PC-9 (cell line): ENCODE measurements around the gene NDRG2. TPM values are rescaled to one million over a fixed set of nuclear protein-coding genes. Genes with fewer than 3 reads are reported as not detected.

Experiments used
- BruUV-seq: library from RNA; stranded (reverse); fragments of 400-500 nt; replicated peaks from 2 replicates; lab custom pipeline; 2021; lab: Mats Ljungman, UMichigan
- CTCF ChIA-PET: fragments of 300-600 bp; sonication (Branson Sonifier 250); formaldehyde crosslinking; loops from one replicate; lab custom pipeline; 2022; ENCODE audit warnings: antibody characterized with exemption; lab: Charles Lee
- POLR2A ChIA-PET: fragments of 300-600 bp; sonication (Branson Sonifier 250); formaldehyde crosslinking; loops from one replicate; lab custom pipeline; 2022; ENCODE audit warnings: antibody characterized with exemption; ENCODE audit not compliant: unreplicated experiment; lab: Charles Lee
- DNase-seq, 2 experiments: peaks; one replicate each; pipeline versions ENCODE4 v3.0.0 to v3.0.0-alpha.2; 2015 to 2022; ENCODE audit warnings: mixed read lengths in 1 of 2
- H2AFZ ChIP-seq: fragments of 200-600 bp; sonication (generic); 2 replicates; pipeline ENCODE4 v1.8.1; 2017; ENCODE audit warnings: antibody characterized with exemption
- H3F3A ChIP-seq: fragments of 200-600 bp; sonication (generic); 2 replicates; pipeline ENCODE4 v1.8.1; 2017; ENCODE audit warnings: antibody characterized with exemption, mild to moderate bottlenecking, low read depth; ENCODE audit not compliant: insufficient read depth
- H3K27ac ChIP-seq: fragments of 200-600 bp; sonication (generic); 2 replicates; pipeline ENCODE4 v1.6.1; 2016; ENCODE audit warnings: mixed run types
- H3K27me3 ChIP-seq: fragments of 200-600 bp; sonication (generic); 2 replicates; pipeline ENCODE4 v1.6.1; 2016; ENCODE audit warnings: low read depth, mixed run types; ENCODE audit not compliant: insufficient read depth
- H3K36me3 ChIP-seq: fragments of 200-600 bp; sonication (generic); 2 replicates; pipeline ENCODE4 v1.6.1; 2016; ENCODE audit warnings: low read depth, mixed run types
- H3K4me1 ChIP-seq: fragments of 200-600 bp; sonication (generic); replicated peaks from 2 replicates; pipeline ENCODE4 v1.6.1; 2016; ENCODE audit warnings: mixed run types; ENCODE audit not compliant: insufficient read depth
- H3K4me2 ChIP-seq: fragments of 200-600 bp; sonication (generic); 2 replicates; pipeline ENCODE4 v1.6.1; 2017; ENCODE audit warnings: mixed run types
- H3K4me3 ChIP-seq: fragments of 200-600 bp; sonication (generic); 2 replicates; pipeline ENCODE4 v1.6.1; 2016; ENCODE audit warnings: mixed run types
- H3K79me2 ChIP-seq: fragments of 200-600 bp; sonication (generic); 2 replicates; pipeline ENCODE4 v1.6.1; 2017; ENCODE audit warnings: low read depth, mixed run types
- H3K9me2 ChIP-seq: fragments of 200-600 bp; sonication (generic); 2 replicates; pipeline ENCODE4 v1.8.1; 2017; ENCODE audit warnings: mild to moderate bottlenecking; ENCODE audit not compliant: insufficient read depth
- H3K9me3 ChIP-seq: fragments of 200-600 bp; sonication (generic); 2 replicates; pipeline ENCODE4 v1.8.1; 2016; ENCODE audit warnings: low read depth; ENCODE audit not compliant: insufficient read depth
- H4K20me1 ChIP-seq: fragments of 200-600 bp; sonication (generic); 2 replicates; pipeline ENCODE4 v1.8.1; 2017; ENCODE audit not compliant: insufficient read depth
- EZH2 ChIP-seq: fragments of 200-600 bp; sonication (generic); IDR thresholded peaks from 2 replicates; pipeline ENCODE4 v1.8.0; 2017; ENCODE audit warnings: antibody characterized with exemption, low read depth
- intact Hi-C: fragments of 100-400 bp; cut with micrococcal nuclease; formaldehyde crosslinking; loops from one replicate; pipeline ENCODE4 v1.10.0; 2022; ENCODE audit not compliant: unreplicated experiment
- total RNA-seq: library from RNA; stranded (reverse); gene quantifications from 2 replicates; pipeline ENCODE4 v1.2.3, GENCODE V29; 2021
- TF ChIP-seq, protein P1 (sequence below): fragments of 200-600 bp; sonication (generic); conservative IDR thresholded peaks from 2 replicates; pipeline ENCODE4 v1.6.1; 2017; ENCODE audit warnings: mixed run types, antibody characterized with exemption, mild to moderate bottlenecking, moderate library complexity

NDRG2 gene
- total RNA-seq, 1 experiment from 2014 or later, result 12.2 TPM

- no peak for DNase-seq
- no peaks in the 10 kb centered on the region for H3K79me2 ChIP-seq
- no peaks in the 10 kb centered on the region for H3F3A ChIP-seq
- TF ChIP-seq, protein P1, sequence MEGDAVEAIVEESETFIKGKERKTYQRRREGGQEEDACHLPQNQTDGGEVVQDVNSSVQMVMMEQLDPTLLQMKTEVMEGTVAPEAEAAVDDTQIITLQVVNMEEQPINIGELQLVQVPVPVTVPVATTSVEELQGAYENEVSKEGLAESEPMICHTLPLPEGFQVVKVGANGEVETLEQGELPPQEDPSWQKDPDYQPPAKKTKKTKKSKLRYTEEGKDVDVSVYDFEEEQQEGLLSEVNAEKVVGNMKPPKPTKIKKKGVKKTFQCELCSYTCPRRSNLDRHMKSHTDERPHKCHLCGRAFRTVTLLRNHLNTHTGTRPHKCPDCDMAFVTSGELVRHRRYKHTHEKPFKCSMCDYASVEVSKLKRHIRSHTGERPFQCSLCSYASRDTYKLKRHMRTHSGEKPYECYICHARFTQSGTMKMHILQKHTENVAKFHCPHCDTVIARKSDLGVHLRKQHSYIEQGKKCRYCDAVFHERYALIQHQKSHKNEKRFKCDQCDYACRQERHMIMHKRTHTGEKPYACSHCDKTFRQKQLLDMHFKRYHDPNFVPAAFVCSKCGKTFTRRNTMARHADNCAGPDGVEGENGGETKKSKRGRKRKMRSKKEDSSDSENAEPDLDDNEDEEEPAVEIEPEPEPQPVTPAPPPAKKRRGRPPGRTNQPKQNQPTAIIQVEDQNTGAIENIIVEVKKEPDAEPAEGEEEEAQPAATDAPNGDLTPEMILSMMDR, result no peak
- TF ChIP-seq EZH2, result no peak
- no peaks in the 10 kb centered on the region for H3K9me3 ChIP-seq
- BruUV-seq, result no TSS peak
- intact Hi-C loops, result no loop called here
- no peak overlapping the region for H3K4me2 ChIP-seq
- no peaks in the 10 kb centered on the region for H4K20me1 ChIP-seq
- H3K27ac ChIP-seq, result no peak overlapping the region
- no peak overlapping the region for H3K4me3 ChIP-seq
- H3K4me1 ChIP-seq, result 0 out of 2 replicates have a peak, but pooled peaks cover 6% of the 10 kb centered on the region
- no peak overlapping the region for H2AFZ ChIP-seq
- H3K36me3 ChIP-seq, result no peaks in the 10 kb centered on the region
- ChIA-PET POLR2A (interaction anchor here (0.7 kb wide), 1 partner anchor 234 kb away, joined by 8 read pairs; no protein-coding TSS in a partner anchor), CTCF (no interaction called here)
- no peaks in the 10 kb centered on the region for H3K9me2 ChIP-seq
- no peaks in the 10 kb centered on the region for H3K27me3 ChIP-seq
Measured at GRCh38 chr14:21022686-21023085, 2.2 kb downstream of the NDRG2 start.

DNA sequence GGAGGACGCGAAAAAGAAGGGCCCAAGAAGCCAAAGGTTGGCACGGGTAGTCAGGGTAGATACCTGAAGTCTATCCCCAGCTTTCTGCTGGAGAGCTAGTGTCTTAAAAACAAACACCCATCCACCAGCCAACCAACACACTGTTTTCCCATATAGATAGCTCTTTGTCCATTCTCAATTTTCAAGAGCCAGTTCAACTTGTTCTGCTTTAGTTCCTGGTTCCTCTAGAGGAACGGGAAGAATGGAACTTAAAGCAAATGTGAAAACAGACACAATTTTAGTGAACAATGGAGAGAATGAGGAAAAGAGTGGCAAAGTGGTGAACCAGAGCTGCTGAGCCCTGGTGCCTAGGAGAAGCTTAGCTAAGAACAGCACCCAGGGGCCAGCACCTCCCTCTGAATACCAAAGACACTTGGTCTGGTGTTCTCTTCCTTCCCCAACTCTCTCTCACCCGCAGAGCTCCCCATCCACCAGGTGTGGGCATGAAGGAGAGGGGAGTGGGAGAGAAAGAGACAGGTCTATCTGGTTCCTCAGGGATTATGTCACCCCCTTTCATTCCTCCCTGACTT lies 3.8 kb downstream of the NDRG2 start:
- no TSS peak for BruUV-seq
- no peak for TF ChIP-seq EZH2
- TF ChIP-seq, protein P1, result no peak
- H3K27me3 ChIP-seq, result no peaks in the 10 kb centered on the region
- no peak overlapping the region for H3K27ac ChIP-seq
- no peaks in the 10 kb centered on the region for H4K20me1 ChIP-seq
- peak in 1 of 2 experiments; percentile 51 for DNase-seq
- ChIA-PET POLR2A (interaction anchor here (0.7 kb wide), 1 partner anchor 83 kb away, joined by 3 read pairs; no protein-coding TSS in a partner anchor), CTCF (interaction anchor here (0.6 to 0.7 kb wide), 3 partner anchors 9 to 425 kb away, joined by 3 to 17 read pairs (median 5); no protein-coding TSS in a partner anchor)
- H3K9me3 ChIP-seq, result no peaks in the 10 kb centered on the region
- no peaks in the 10 kb centered on the region for H3K9me2 ChIP-seq
- intact Hi-C loops, result no loop called here
- H3F3A ChIP-seq, result no peaks in the 10 kb centered on the region
- no peaks in the 10 kb centered on the region for H3K36me3 ChIP-seq
- no peak overlapping the region for H3K4me2 ChIP-seq
- no peaks in the 10 kb centered on the region for H3K79me2 ChIP-seq
- H2AFZ ChIP-seq, result no peak overlapping the region
- H3K4me1 ChIP-seq, result 0 out of 2 replicates have a peak, but pooled peaks cover 6% of the 10 kb centered on the region
- H3K4me3 ChIP-seq, result no peak overlapping the region

GRCh38 chr14:21019366-21019765 lies 5.5 kb downstream of the NDRG2 start:
- intact Hi-C loops, result loop anchor here (10.0 kb wide), 1 partner anchor 45 kb away; no protein-coding TSS in a partner anchor
- CTCF ChIA-PET, result interaction anchor here (0.6 kb wide), 1 partner anchor 46 kb away, joined by 5 read pairs; no protein-coding TSS in a partner anchor
- H4K20me1 ChIP-seq, result no peaks in the 10 kb centered on the region

More at GRCh38 chr14:21019366-21019765, 5.5 kb downstream of the NDRG2 start:
- Histone ChIP-seq H3K4me2 (no peak overlapping the region), H3K79me2 (no peaks in the 10 kb centered on the region), H3K36me3 (no peaks in the 10 kb centered on the region), H3K27me3 (no peaks in the 10 kb centered on the region), H2AFZ (no peak overlapping the region), H3F3A (no peaks in the 10 kb centered on the region), H3K9me2 (no peaks in the 10 kb centered on the region), H3K4me1 (0 out of 2 replicates have a peak, but pooled peaks cover 5% of the 10 kb centered on the region), H3K4me3 (no peak overlapping the region), H3K9me3 (no peaks in the 10 kb centered on the region), H3K27ac (no peak overlapping the region)
- TF ChIP-seq EZH2, result no peak
- TF ChIP-seq, protein P1, result no peak
- POLR2A ChIA-PET, result no interaction called here
- BruUV-seq, result no TSS peak
- no peak for DNase-seq
